PC-3 (cell line): ENCODE data around the gene EXOC1L. TPM values are rescaled to one million over a fixed set of nuclear protein-coding genes. Genes with fewer than 3 reads are reported as not detected.

Source experiments
- ATAC-seq: fragments of 200-7000 bp; cut with Tn5 transposase; 2 replicates; pipeline ENCODE4 v1.9.1; 2020; ENCODE audit warnings: mild to moderate bottlenecking, moderate library complexity
- BruUV-seq: library from RNA; stranded (reverse); fragments of 400-500 nt; replicated peaks from 2 replicates; lab custom pipeline; 2021; lab: Mats Ljungman, UMichigan
- CTCF ChIA-PET: fragments of 300-600 bp; sonication (Branson Sonifier 250); formaldehyde crosslinking; loops from one replicate; lab custom pipeline; 2022; ENCODE audit warnings: antibody characterized with exemption; lab: Charles Lee
- POLR2A ChIA-PET: fragments of 300-600 bp; sonication (Branson Sonifier 250); formaldehyde crosslinking; loops from one replicate; lab custom pipeline; 2022; ENCODE audit warnings: antibody characterized with exemption; ENCODE audit not compliant: unreplicated experiment; lab: Charles Lee
- DNase-seq: peaks from one replicate; pipeline ENCODE4 v3.0.0-alpha.2; 2015
- H2AFZ ChIP-seq: fragments of 300-600 bp; sonication (generic); 2 replicates; pipeline ENCODE4 v1.6.0; 2016; ENCODE audit warnings: antibody characterized with exemption, low read length
- H3F3A ChIP-seq: fragments of 300-600 bp; sonication (generic); one replicate; pipeline ENCODE4 v1.6.0; 2017; ENCODE audit warnings: antibody characterized with exemption, low read length, control low read depth, mild to moderate bottlenecking; ENCODE audit not compliant: unreplicated experiment
- H3K27ac ChIP-seq: fragments of 300-600 bp; sonication (generic); 2 replicates; pipeline ENCODE4 v1.5.1; 2016; ENCODE audit warnings: mild to moderate bottlenecking, low read length
- H3K27me3 ChIP-seq: fragments of 300-600 bp; sonication (generic); 2 replicates; pipeline ENCODE4 v1.6.1; 2016; ENCODE audit warnings: low read length, mixed read lengths
- H3K36me3 ChIP-seq: fragments of 300-600 bp; sonication (generic); 2 replicates; pipeline ENCODE4 v1.6.1; 2016; ENCODE audit warnings: low read depth, mixed run types, low read length, mixed read lengths
- H3K4me1 ChIP-seq: fragments of 300-600 bp; sonication (generic); 2 replicates; pipeline ENCODE4 v1.5.1; 2016; ENCODE audit warnings: low read length; ENCODE audit not compliant: insufficient read depth
- H3K4me2 ChIP-seq: fragments of 300-600 bp; sonication (generic); 2 replicates; pipeline ENCODE4 v1.6.0; 2016; ENCODE audit warnings: low read length
- H3K4me3 ChIP-seq: fragments of 300-600 bp; sonication (generic); 2 replicates; pipeline ENCODE4 v1.5.1; 2016; ENCODE audit warnings: mild to moderate bottlenecking, low read length, mixed read lengths
- H3K79me2 ChIP-seq: fragments of 300-600 bp; sonication (generic); 2 replicates; pipeline ENCODE4 v1.6.1; 2017; ENCODE audit warnings: low read length, mixed read lengths
- H3K9ac ChIP-seq: fragments of 300-600 bp; sonication (generic); 2 replicates; pipeline ENCODE4 v1.6.0; 2016; ENCODE audit warnings: mild to moderate bottlenecking, low read length
- H3K9me2 ChIP-seq: fragments of 300-600 bp; sonication (generic); replicated peaks from 2 replicates; pipeline ENCODE4 v1.6.1; 2016; ENCODE audit warnings: mixed run types, low read length, mixed read lengths
- H3K9me3 ChIP-seq: fragments of 300-600 bp; sonication (generic); 2 replicates; pipeline ENCODE4 v1.6.1; 2016; ENCODE audit warnings: low read length, mixed read lengths
- H4K20me1 ChIP-seq: fragments of 300-600 bp; sonication (generic); 2 replicates; pipeline ENCODE4 v1.6.1; 2016; ENCODE audit warnings: low read length, mixed read lengths
- EZH2 ChIP-seq: fragments of 300-600 bp; sonication (generic); IDR thresholded peaks from one replicate; pipeline ENCODE4 v1.6.1; 2017; ENCODE audit warnings: antibody characterized with exemption, mild to moderate bottlenecking, low read length; ENCODE audit not compliant: unreplicated experiment
- EZH2phosphoT487 ChIP-seq: fragments of 300-600 bp; sonication (generic); IDR thresholded peaks from 2 replicates; pipeline ENCODE4 v1.6.1; 2018; ENCODE audit warnings: mild to moderate bottlenecking, antibody characterized with exemption, low read length, borderline replicate concordance
- intact Hi-C: fragments of 100-400 bp; cut with micrococcal nuclease; formaldehyde crosslinking; loops from 2 replicates; pipeline ENCODE4 v1.9.0; 2023
- total RNA-seq: library from RNA; depleted of rRNA; stranded (reverse); fragments of >200 nt; gene quantifications from 2 replicates; pipeline ENCODE4 v1.2.3, GENCODE V29; 2014
- TF ChIP-seq, protein P1 (sequence below): fragments of 300-600 bp; sonication (generic); conservative IDR thresholded peaks from 2 replicates; pipeline ENCODE4 v1.5.1; 2017; ENCODE audit warnings: antibody characterized with exemption, low read depth, mild to moderate bottlenecking, low read length

EXOC1L gene
- total RNA-seq, 1 experiment from 2014 or later, result not detected

DNA sequence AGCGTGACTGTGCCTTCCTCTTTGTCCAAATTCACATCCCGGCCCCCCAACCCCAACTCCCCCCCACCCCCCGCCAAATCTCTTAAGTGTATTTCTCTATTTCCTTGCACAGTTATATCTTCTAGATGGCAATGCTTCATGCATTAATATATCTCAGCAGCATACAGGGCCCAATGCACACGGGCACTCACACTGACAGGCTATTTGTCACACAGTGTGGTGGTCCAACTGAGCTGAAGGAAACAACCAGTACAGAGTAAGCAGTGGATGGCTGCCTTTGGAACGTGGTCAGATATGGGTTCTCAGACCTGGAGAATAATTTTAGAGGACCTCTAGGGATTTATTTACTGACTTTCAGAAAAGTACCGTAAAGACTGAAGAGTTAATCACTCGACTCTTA lies 34.5 kb downstream of the EXOC1L start:
- H3K9me2 ChIP-seq, result no peaks in the 10 kb centered on the region
- TF ChIP-seq, protein P1, sequence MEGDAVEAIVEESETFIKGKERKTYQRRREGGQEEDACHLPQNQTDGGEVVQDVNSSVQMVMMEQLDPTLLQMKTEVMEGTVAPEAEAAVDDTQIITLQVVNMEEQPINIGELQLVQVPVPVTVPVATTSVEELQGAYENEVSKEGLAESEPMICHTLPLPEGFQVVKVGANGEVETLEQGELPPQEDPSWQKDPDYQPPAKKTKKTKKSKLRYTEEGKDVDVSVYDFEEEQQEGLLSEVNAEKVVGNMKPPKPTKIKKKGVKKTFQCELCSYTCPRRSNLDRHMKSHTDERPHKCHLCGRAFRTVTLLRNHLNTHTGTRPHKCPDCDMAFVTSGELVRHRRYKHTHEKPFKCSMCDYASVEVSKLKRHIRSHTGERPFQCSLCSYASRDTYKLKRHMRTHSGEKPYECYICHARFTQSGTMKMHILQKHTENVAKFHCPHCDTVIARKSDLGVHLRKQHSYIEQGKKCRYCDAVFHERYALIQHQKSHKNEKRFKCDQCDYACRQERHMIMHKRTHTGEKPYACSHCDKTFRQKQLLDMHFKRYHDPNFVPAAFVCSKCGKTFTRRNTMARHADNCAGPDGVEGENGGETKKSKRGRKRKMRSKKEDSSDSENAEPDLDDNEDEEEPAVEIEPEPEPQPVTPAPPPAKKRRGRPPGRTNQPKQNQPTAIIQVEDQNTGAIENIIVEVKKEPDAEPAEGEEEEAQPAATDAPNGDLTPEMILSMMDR, result no peak
- TF ChIP-seq EZH2, result no peak
- TF ChIP-seq EZH2phosphoT487, result no peak
- peak overlapping the region; percentile 84 for H3K4me3 ChIP-seq
- H3F3A ChIP-seq, result no peaks in the 10 kb centered on the region
- intact Hi-C loops, result no loop called here
- peak overlapping the region; percentile 97 for H3K4me2 ChIP-seq
- no peaks in the 10 kb centered on the region for H4K20me1 ChIP-seq
- no TSS peak for BruUV-seq
- H3K27me3 ChIP-seq, result no peaks in the 10 kb centered on the region
- peaks cover 11% of the 10 kb centered on the region for H3K36me3 ChIP-seq
- CTCF ChIA-PET, result interaction anchor here (0.7 kb wide), 1 partner anchor 121 kb away, joined by 3 read pairs; no protein-coding TSS in a partner anchor
- DNase-seq, result peak; percentile 14
- POLR2A ChIA-PET, result no interaction called here
- H3K9ac ChIP-seq, result peak overlapping the region; percentile 92
- peaks cover 40% of the 10 kb centered on the region for H3K79me2 ChIP-seq
- H3K9me3 ChIP-seq, result no peaks in the 10 kb centered on the region
- peak; percentile 35 for ATAC-seq
- peak overlapping the region; percentile 88 for H2AFZ ChIP-seq
- no peak overlapping the region for H3K27ac ChIP-seq
- peaks cover 17% of the 10 kb centered on the region for H3K4me1 ChIP-seq

DNA sequence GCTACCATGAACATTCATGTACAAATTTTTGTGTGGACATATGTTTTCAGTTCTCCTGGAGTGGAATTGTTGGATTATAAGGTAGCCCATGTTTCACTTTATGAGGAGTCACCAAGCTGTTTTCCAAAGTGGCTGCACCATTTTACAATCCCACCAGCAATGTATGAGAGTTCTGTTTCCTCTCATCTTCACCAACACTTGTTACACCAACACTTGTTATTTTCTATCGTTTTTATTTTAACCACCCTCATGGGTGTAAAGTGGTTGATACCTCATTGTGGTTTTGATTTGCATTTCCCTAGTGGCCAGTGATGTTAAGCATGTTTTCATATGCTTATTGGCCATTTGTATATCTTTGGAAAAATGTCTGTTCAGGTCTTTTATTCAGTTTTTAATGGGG lies 38.0 kb downstream of the EXOC1L start:
- Histone ChIP-seq H3K9ac (no peak overlapping the region), H3K4me3 (no peak overlapping the region), H3K4me1 (peaks cover 17% of the 10 kb centered on the region), H3K9me2 (no peaks in the 10 kb centered on the region), H4K20me1 (no peaks in the 10 kb centered on the region), H3K79me2 (peaks cover 46% of the 10 kb centered on the region), H3K36me3 (peaks cover 21% of the 10 kb centered on the region), H3K27me3 (no peaks in the 10 kb centered on the region), H3F3A (no peaks in the 10 kb centered on the region), H3K4me2 (no peak overlapping the region), H3K27ac (no peak overlapping the region), H2AFZ (no peak overlapping the region), H3K9me3 (no peaks in the 10 kb centered on the region)
- TF ChIP-seq EZH2, result no peak
- TF ChIP-seq EZH2phosphoT487, result no peak
- TF ChIP-seq, protein P1, result no peak
- intact Hi-C loops, result no loop called here
- CTCF ChIA-PET, result no interaction called here
- POLR2A ChIA-PET, result no interaction called here
- DNase-seq (no peak), ATAC-seq (no peak)
- BruUV-seq, result no TSS peak

DNA sequence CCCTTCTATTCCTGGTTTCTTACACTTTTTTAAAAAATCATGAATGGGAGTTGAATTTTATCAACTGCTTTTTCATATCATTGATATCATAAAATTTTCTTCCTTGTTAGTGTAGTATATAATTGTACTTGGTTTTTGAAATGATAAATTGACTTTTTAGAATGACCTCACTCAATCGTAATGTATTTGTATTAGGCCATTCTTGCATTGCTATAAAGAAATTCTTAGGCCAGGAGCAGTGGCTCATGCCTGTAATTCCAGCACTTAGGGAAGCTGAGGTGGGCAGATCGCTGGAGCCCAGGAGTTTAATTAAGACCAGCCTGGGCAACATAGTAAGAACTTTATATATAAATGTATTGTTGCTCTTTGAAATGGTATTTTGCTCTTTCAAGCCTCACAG lies 40.1 kb downstream of the EXOC1L start:
- Histone ChIP-seq H3K9me2 (no peaks in the 10 kb centered on the region), H3K4me3 (no peak overlapping the region), H4K20me1 (no peaks in the 10 kb centered on the region), H3K27ac (no peak overlapping the region), H3K9me3 (no peaks in the 10 kb centered on the region), H3K36me3 (peaks cover 25% of the 10 kb centered on the region), H3K79me2 (peaks cover 35% of the 10 kb centered on the region), H3K27me3 (no peaks in the 10 kb centered on the region), H2AFZ (no peak overlapping the region), H3K4me1 (peaks cover 8% of the 10 kb centered on the region), H3F3A (no peaks in the 10 kb centered on the region), H3K9ac (no peak overlapping the region), H3K4me2 (no peak overlapping the region)
- no TSS peak for BruUV-seq
- TF ChIP-seq EZH2 (no peak), EZH2phosphoT487 (no peak)
- TF ChIP-seq, protein P1, result no peak
- CTCF ChIA-PET, result no interaction called here
- intact Hi-C loops, result no loop called here
- ATAC-seq (no peak), DNase-seq (no peak)
- POLR2A ChIA-PET, result no interaction called here
